Stimulated activated CD4-positive, alpha-beta T cell treated with anti-CD3 and anti-CD28 coated beads, Interleukin-15, amount 100 ng/mL, for 24 hours (primary cell): ENCODE results near the gene MBD3L2B.
"Not testable (repeated sequence)": the region's sequence is repeated elsewhere in the genome, so short reads cannot be mapped to it uniquely, and the experiment has no call there.

Experiments used
- DNase-seq: peaks from one replicate; pipeline ENCODE4 v3.0.0-alpha.2; 2020

The MBD3L2B gene

GRCh38 chr19:7021331-7021730, at the start of gene MBD3L2B:
Gene MBD3L2B (minus strand): TSS chr19:7021431. CDS start chr19:7021397, 34 bp downstream.
- DNase-seq, result not testable (repeated sequence)

GRCh38 chr19:7069904-7070226, 48.6 kb upstream of the MBD3L2B start:
- no peak for DNase-seq

- peak; percentile 100 for DNase-seq
Observed at GRCh38 chr19:7069042-7069903, 48.0 kb upstream of the MBD3L2B start, which contains the start of gene ZNF557. Gene ZNF557 (plus strand): TSS chr19:7069703. CDS start chr19:7075075, 5,372 bp downstream.

GRCh38 chr19:7068599-7068998, 47.4 kb upstream of the MBD3L2B start:
- no peak for DNase-seq

GRCh38 chr19:7067716-7068115, 46.5 kb upstream of the MBD3L2B start:
- no peak for DNase-seq

- peak; percentile 23 for DNase-seq
Observed at GRCh38 chr19:7067122-7067521, 45.9 kb upstream of the MBD3L2B start.

GRCh38 chr19:7063764-7064418, 42.7 kb upstream of the MBD3L2B start:
- no peak for DNase-seq

- DNase-seq, result no peak
Observed at GRCh38 chr19:7063339-7063738, 42.1 kb upstream of the MBD3L2B start.

- not testable (repeated sequence) for DNase-seq
Observed at GRCh38 chr19:7059977-7060376, 38.7 kb upstream of the MBD3L2B start.

- not testable (repeated sequence) for DNase-seq
Observed at GRCh38 chr19:7058576-7058975, 37.3 kb upstream of the MBD3L2B start, which contains the start of gene MBD3L3. Gene MBD3L3 (minus strand): TSS chr19:7058676. CDS start chr19:7058605, 71 bp downstream.

- DNase-seq, result not testable (repeated sequence)
Observed at GRCh38 chr19:7056371-7056770, 35.1 kb upstream of the MBD3L2B start.

GRCh38 chr19:7055679-7056078, 34.4 kb upstream of the MBD3L2B start:
- not testable (repeated sequence) for DNase-seq

- DNase-seq, result not testable (repeated sequence)
Observed at GRCh38 chr19:7054635-7055368, 33.6 kb upstream of the MBD3L2B start.

GRCh38 chr19:7052896-7053295, 31.7 kb upstream of the MBD3L2B start:
- DNase-seq, result not testable (repeated sequence)

- not testable (repeated sequence) for DNase-seq
Observed at GRCh38 chr19:7051421-7051820, 30.2 kb upstream of the MBD3L2B start.

GRCh38 chr19:7049021-7049420, 27.8 kb upstream of the MBD3L2B start, which contains the start of gene MBD3L2:
Gene MBD3L2 (plus strand): TSS chr19:7049321. CDS start chr19:7049374, 53 bp downstream.
- not testable (repeated sequence) for DNase-seq

GRCh38 chr19:7041563-7041962, 20.3 kb upstream of the MBD3L2B start:
- DNase-seq, result not testable (repeated sequence)

GRCh38 chr19:7040079-7040478, 18.8 kb upstream of the MBD3L2B start, which contains the start of gene MBD3L4:
Gene MBD3L4 (minus strand): TSS chr19:7040179. CDS start chr19:7040144, 35 bp downstream.
- DNase-seq, result not testable (repeated sequence)

- DNase-seq, result not testable (repeated sequence)
Observed at GRCh38 chr19:7030278-7030677, 9.0 kb upstream of the MBD3L2B start, which contains the start of gene MBD3L5. Gene MBD3L5 (plus strand): TSS chr19:7030578. CDS start chr19:7030612, 34 bp downstream.

GRCh38 chr19:7028790-7029189, 7.6 kb upstream of the MBD3L2B start:
- DNase-seq, result not testable (repeated sequence)

- DNase-seq, result no peak
Observed at GRCh38 chr19:7018828-7019227, 2.4 kb downstream of the MBD3L2B start.

GRCh38 chr19:7013678-7014077, 7.6 kb downstream of the MBD3L2B start:
- DNase-seq, result peak; percentile 25
